ENCODE data around the gene HOXC10.

GRCh38 chr12:54020591-54021405 is 35.9 kb downstream of the HOXC10 start:
- TF ChIP-seq POLR2A (IDR thresholded peaks at IDR 0.05) (no peak), CTCF (IDR thresholded peaks at IDR 0.05) (no peak)
